T follicular helper cell (primary cell): ENCODE results near the gene IL1F10.

Experiments
- DNase-seq: peaks from one replicate; pipeline ENCODE4 v3.0.0-alpha.2; 2020; ENCODE audit warnings: low read depth

Gene IL1F10

GRCh38 chr2:113112871-113113270 lies 45.1 kb downstream of the IL1F10 start:
- DNase-seq, result no peak

GRCh38 chr2:113113807-113114206 lies 46.0 kb downstream of the IL1F10 start:
- no peak for DNase-seq

- DNase-seq, result no peak
These were observed 46.6 kb downstream of the IL1F10 start for GRCh38 chr2:113114224-113114945.

GRCh38 chr2:113114996-113115395 lies 47.2 kb downstream of the IL1F10 start:
- DNase-seq, result no peak

- no peak for DNase-seq
These were observed 48.6 kb downstream of the IL1F10 start for GRCh38 chr2:113116100-113116958.

- DNase-seq, result no peak
These were observed 49.9 kb downstream of the IL1F10 start for GRCh38 chr2:113117541-113118262.

- no peak for DNase-seq
These were observed 50.5 kb downstream of the IL1F10 start for GRCh38 chr2:113118263-113118657.

- DNase-seq, result no peak
These were observed 51.3 kb downstream of the IL1F10 start for GRCh38 chr2:113119111-113119510.

- no peak for DNase-seq
These were observed 53.1 kb downstream of the IL1F10 start for GRCh38 chr2:113120861-113121260.

GRCh38 chr2:113122364-113122763 lies 54.6 kb downstream of the IL1F10 start:
- no peak for DNase-seq

- no peak for DNase-seq
These were observed 56.0 kb downstream of the IL1F10 start for GRCh38 chr2:113123726-113124125.

GRCh38 chr2:113124181-113124961 lies 56.6 kb downstream of the IL1F10 start:
- DNase-seq, result no peak
